Uterus (tissue), 4 donors: ENCODE measurements around the gene GIPC2. TPM values are rescaled to one million over a fixed set of nuclear protein-coding genes. Genes with fewer than 3 reads are reported as not detected.

ENCODE experiments used
- DNase-seq, 2 donors: peaks; one replicate each; pipeline ENCODE4 v3.0.0-alpha.2; 2019 to 2020
- H3K27ac ChIP-seq, 2 donors: fragments of 200-600 bp; sonication (generic); 1 replicate in 1 of 2; 2 replicates in 1 of 2; pipeline ENCODE4 v1.5.1; 2016 to 2018
- H3K27me3 ChIP-seq, 2 donors: fragments of 200-600 bp; sonication (generic); one replicate each; pipeline ENCODE4 v1.5.1; 2018 to 2019; ENCODE audit warnings: control low read depth in 1 of 2
- H3K36me3 ChIP-seq, 2 donors: fragments of 200-600 bp; sonication (generic); one replicate each; pipeline ENCODE4 v1.5.1; 2019; ENCODE audit warnings: control low read depth in 1 of 2
- H3K4me1 ChIP-seq, 2 donors: fragments of 200-600 bp; sonication (generic); one replicate each; pipeline ENCODE4 v1.5.1; 2018 to 2019; ENCODE audit warnings: control low read depth in 1 of 2
- H3K4me3 ChIP-seq, 2 donors: fragments of 200-600 bp; sonication (generic); 1 replicate in 1 of 2; 2 replicates in 1 of 2; pipeline ENCODE4 v1.5.1; 2018 to 2019; ENCODE audit warnings: mild to moderate bottlenecking in 1 of 2
- H3K9me3 ChIP-seq, 2 donors: fragments of 200-600 bp; sonication (generic); one replicate each; pipeline ENCODE4 v1.5.1; 2019; ENCODE audit warnings: control low read depth in 1 of 2
- POLR2A ChIP-seq, 2 donors: fragments of 450-650 bp; IDR thresholded peaks; one replicate each; pipeline ENCODE4 v1.6.1; 2016; ENCODE audit warnings: antibody characterized with exemption in 2 of 2, mild to moderate bottlenecking in 1 of 2, moderate library complexity in 1 of 2
- intact Hi-C: fragments of 100-400 bp; cut with DNase I; formaldehyde crosslinking; loops from one replicate; pipeline ENCODE4 v1.15.1; 2023; ENCODE audit warnings: low total_unique reads
- total RNA-seq, 4 donors: library from RNA; depleted of rRNA in 3 of 4; stranded (reverse); fragments of >200 nt in 3 of 4; gene quantifications; one replicate each; pipeline versions ENCODE4 v1.1.0 to v1.2.4, GENCODE V29; 2014 to 2023
- TF ChIP-seq, protein P1 (sequence below), 4 experiments: fragments of 200-600 bp in 2 of 4; fragments of 450-650 bp in 2 of 4; sonication (generic) in 2 of 4; IDR thresholded peaks; one replicate each; pipeline ENCODE4 v1.5.1; 2016 to 2019; ENCODE audit warnings: antibody characterized with exemption in 4 of 4, mild to moderate bottlenecking in 2 of 4, moderate library complexity in 1 of 4
- donor health status: DM: yes; HTN: yes; CAD: no.

Gene GIPC2
- total RNA-seq, 4 donors from 2014 or later, result 3.6 to 8.2 (median 5.8) TPM

DNA sequence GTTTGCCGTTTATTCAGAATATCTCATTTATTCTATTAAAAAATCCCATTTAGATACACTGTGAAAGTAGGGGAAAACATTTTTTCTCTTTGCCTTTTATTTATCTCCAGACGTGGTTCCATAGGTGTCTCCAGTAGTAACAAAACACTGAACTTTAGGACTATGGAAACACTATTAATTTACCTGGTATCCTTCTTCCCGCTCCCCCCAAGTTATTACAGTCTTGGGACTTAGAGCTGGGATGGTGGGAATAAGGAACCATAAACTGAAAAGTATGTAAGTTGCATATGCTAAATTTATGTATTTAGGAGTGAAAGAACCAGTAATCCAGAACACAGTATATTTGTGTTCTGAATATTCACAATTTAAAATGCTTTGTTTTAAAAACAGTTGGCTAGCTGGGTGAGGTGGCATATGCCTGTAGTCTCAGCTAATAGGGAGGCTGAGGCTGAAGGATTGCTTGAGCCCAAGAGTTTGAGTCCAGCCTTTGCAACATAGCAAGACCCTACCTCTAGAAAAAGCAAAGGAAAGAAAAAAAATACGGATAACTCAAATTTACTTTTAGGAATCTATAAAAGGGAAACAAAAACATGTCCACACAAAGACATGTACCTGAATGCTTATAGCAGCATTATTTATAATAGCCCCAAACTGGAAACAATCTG is 38.0 kb upstream of the GIPC2 start:
- Histone ChIP-seq H3K4me3 (peak overlapping the region; percentile 49 to 61), H3K27me3 (no peaks in the 10 kb centered on the region), H3K9me3 (no peaks in the 10 kb centered on the region), H3K36me3 (no peaks in the 10 kb centered on the region), H3K27ac (peak overlapping the region; percentile 87 to 98), H3K4me1 (peaks cover 7 to 8% of the 10 kb centered on the region in 2 donors)
- intact Hi-C loops, result no loop called here
- DNase-seq, result no peak
- no peak for TF ChIP-seq POLR2A (IDR thresholded peaks at IDR 0.05)
- TF ChIP-seq, protein P1, sequence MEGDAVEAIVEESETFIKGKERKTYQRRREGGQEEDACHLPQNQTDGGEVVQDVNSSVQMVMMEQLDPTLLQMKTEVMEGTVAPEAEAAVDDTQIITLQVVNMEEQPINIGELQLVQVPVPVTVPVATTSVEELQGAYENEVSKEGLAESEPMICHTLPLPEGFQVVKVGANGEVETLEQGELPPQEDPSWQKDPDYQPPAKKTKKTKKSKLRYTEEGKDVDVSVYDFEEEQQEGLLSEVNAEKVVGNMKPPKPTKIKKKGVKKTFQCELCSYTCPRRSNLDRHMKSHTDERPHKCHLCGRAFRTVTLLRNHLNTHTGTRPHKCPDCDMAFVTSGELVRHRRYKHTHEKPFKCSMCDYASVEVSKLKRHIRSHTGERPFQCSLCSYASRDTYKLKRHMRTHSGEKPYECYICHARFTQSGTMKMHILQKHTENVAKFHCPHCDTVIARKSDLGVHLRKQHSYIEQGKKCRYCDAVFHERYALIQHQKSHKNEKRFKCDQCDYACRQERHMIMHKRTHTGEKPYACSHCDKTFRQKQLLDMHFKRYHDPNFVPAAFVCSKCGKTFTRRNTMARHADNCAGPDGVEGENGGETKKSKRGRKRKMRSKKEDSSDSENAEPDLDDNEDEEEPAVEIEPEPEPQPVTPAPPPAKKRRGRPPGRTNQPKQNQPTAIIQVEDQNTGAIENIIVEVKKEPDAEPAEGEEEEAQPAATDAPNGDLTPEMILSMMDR (IDR thresholded peaks at IDR 0.05), result no peak

DNA sequence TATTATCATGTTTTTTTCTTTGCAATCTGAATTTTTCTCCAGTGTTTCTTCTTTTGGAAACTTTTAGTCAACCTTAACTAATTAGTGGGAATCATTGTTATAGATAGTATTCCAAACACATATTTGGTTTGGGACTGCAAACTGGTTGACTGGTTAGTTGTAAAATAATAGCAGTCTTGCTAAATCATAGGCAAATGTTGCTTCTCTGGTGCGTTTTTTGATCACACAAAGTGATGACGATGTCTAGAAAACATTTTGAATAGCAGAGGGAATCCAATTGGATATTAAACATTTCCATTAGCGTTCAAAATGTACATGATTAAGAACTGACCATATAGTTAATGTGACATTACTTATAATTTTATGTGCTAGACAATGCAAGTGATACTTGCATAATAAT is 36.5 kb upstream of the GIPC2 start:
- TF ChIP-seq, protein P1 (IDR thresholded peaks at IDR 0.05), result no peak
- TF ChIP-seq POLR2A (IDR thresholded peaks at IDR 0.05), result no peak
- no peaks in the 10 kb centered on the region for H3K36me3 ChIP-seq
- H3K27me3 ChIP-seq, result no peaks in the 10 kb centered on the region
- DNase-seq, result no peak
- H3K4me1 ChIP-seq, result peaks cover 5 to 7% of the 10 kb centered on the region in 2 donors
- H3K27ac ChIP-seq, result peak overlapping the region in 1 of 2 donors; percentile 98
- intact Hi-C loops, result no loop called here
- no peaks in the 10 kb centered on the region for H3K9me3 ChIP-seq
- H3K4me3 ChIP-seq, result peak overlapping the region in 1 of 2 donors; percentile 0

DNA sequence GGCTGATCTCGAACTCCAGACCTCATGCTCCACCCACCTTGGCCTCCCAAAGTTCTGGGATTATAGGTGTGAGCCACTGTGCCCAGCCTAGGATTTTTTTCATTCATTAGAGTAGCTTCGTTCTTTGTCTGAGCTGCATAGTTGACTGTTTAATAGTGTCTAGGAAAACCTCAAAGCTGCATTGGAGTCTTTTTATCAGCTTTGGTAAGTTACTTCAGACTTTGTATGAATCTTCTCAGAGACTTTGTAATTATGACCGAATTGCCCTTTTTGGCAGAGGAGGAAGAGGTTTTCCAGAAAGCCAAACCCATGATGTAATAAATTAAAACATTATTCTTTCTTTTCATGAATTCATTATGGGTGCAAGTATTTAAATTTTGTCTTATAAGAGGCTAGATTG is 35.9 kb upstream of the GIPC2 start:
- intact Hi-C loops, result no loop called here
- peak overlapping the region in 1 of 2 donors; percentile 0 for H3K4me3 ChIP-seq
- H3K9me3 ChIP-seq, result no peaks in the 10 kb centered on the region
- H3K4me1 ChIP-seq, result peaks cover 5 to 7% of the 10 kb centered on the region in 2 donors
- H3K36me3 ChIP-seq, result no peaks in the 10 kb centered on the region
- peak overlapping the region; percentile 4 to 98 for H3K27ac ChIP-seq
- TF ChIP-seq, protein P1 (IDR thresholded peaks at IDR 0.05), result no peak
- no peak for TF ChIP-seq POLR2A (IDR thresholded peaks at IDR 0.05)
- no peaks in the 10 kb centered on the region for H3K27me3 ChIP-seq
- no peak for DNase-seq

DNA sequence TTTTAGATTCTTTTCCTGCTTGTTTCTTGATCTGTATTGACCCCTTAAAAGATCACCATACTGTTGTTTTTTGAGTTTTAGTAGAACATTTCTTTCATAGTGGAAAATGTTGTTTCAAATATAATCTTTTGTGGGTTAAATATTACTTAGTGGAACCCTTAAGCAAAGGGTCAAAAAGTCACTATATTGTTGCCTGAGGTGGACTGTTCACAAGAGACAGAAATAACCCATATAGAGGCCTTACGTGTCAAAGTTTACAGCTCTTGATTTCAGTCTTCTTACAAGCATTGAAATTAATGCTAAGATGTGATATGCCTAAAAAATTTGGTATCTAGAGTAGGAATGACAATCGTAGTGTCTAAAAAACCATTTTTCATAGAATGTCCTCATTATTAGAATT is 34.7 kb upstream of the GIPC2 start:
- peaks cover 5 to 7% of the 10 kb centered on the region in 2 donors for H3K4me1 ChIP-seq

DNA sequence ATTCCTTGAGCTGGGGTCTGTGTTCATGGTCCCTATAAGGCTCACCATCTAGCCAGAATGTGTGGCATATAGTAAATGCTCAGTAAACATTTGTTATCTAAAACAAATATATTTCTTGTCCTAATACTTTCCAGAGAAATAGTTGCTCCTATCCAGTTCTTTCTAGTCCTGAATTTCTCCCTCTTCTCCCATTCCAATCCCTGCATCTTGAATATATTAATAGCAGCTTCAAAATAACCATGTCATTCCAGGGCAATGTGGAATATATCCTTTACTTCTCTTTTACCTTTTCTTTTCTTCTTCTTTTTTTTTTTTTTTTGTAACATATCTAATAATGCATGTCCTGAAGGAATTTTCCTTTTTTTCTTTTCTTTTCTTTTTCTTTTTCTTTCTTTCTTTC is 30.6 kb upstream of the GIPC2 start:
- H3K4me3 ChIP-seq, result no peak overlapping the region
- H3K36me3 ChIP-seq, result no peaks in the 10 kb centered on the region
- no peak for DNase-seq
- no peaks in the 10 kb centered on the region for H3K27me3 ChIP-seq
- peaks cover 0 to 2% of the 10 kb centered on the region in 2 donors for H3K4me1 ChIP-seq
- TF ChIP-seq POLR2A (IDR thresholded peaks at IDR 0.05), result no peak
- TF ChIP-seq, protein P1 (IDR thresholded peaks at IDR 0.05), result no peak
- H3K9me3 ChIP-seq, result no peaks in the 10 kb centered on the region
- intact Hi-C loops, result no loop called here
- H3K27ac ChIP-seq, result no peak overlapping the region

More for the DNA sequence above, 34.7 kb upstream of the GIPC2 start:
- intact Hi-C loops, result no loop called here
- Histone ChIP-seq H3K9me3 (no peaks in the 10 kb centered on the region), H3K36me3 (no peaks in the 10 kb centered on the region), H3K27me3 (no peaks in the 10 kb centered on the region), H3K4me3 (no peak overlapping the region), H3K27ac (no peak overlapping the region)
- no peak for TF ChIP-seq POLR2A (IDR thresholded peaks at IDR 0.05)
- DNase-seq, result no peak
